NB4 (cell line): ENCODE results near the gene IQCM.

Source experiments
- DNase-seq: peaks from one replicate; pipeline ENCODE4 v3.0.0; 2010; ENCODE audit warnings: low read depth
- H3K4me3 ChIP-seq: one replicate; pipeline ENCODE4 v1.5.1; 2011; ENCODE audit warnings: mild to moderate bottlenecking, low read depth, low read length, moderate library complexity
- CTCF ChIP-seq: IDR thresholded peaks from one replicate; pipeline ENCODE4 v1.5.1; 2012; ENCODE audit warnings: low read depth, low read length
- MAX ChIP-seq: IDR thresholded peaks from 2 replicates; pipeline ENCODE4 v1.6.1; 2011; ENCODE audit warnings: low read depth, low read length
- MYC ChIP-seq: IDR thresholded peaks from 2 replicates; pipeline ENCODE4 v1.6.1; 2011; ENCODE audit warnings: low read depth, low read length
- POLR2A ChIP-seq: IDR thresholded peaks from 2 replicates; pipeline ENCODE4 v1.6.1; 2011; ENCODE audit warnings: mild to moderate bottlenecking; ENCODE audit not compliant: insufficient read length; ENCODE audit errors: extremely low read depth

The IQCM gene

DNA sequence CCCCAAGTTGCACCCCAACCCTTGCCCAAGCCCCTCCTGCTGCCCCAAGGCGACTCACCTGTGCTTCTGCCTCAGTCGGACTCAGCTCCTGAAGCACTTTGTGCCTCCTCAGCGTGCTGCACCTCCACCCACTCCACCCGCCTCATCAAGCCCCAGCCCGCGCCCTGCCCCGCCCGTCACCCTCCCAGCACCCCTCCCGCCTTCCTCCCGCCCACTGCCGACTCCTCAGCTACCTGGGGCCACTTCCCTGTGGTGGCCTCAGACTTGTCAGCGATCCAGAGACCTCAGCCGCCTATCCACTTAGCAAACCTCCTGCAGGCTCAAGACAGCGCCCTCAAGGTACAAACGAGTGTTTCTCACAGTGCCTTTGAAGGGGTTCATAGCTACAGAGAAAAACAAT, 19.6 kb upstream of the IQCM start:
- H3K4me3 ChIP-seq = no peak overlapping the region
- no peak for DNase-seq
- no peak for TF ChIP-seq CTCF
- TF ChIP-seq MYC = no peak
- TF ChIP-seq MAX = no peak
- no peak for TF ChIP-seq POLR2A

DNA sequence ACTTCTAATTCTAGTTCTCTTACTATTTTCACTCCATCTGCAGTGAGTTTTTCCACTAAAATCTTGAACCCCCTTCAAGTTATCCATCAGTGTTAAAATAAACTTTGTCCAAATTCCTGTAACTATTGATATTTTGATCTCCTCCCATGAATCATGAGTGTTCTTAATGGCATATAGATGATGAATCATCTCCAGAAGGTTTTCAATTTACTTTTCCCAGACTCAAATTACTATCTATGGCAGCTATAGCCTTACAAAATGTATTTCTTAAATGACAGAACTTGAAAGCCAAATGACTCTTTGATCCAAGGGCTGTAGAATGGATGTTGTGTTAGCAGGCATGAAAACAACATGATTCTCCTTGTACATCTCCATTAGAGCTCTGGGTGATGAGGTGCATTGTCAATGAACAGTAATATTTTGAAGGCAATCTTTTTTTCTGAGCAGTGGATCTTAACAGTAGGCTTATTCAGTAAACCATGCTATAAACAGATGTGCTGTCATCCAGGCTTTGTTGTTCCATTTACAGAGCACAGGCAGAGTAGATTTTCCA, 16.1 kb upstream of the IQCM start:
- TF ChIP-seq CTCF = no peak
- TF ChIP-seq MYC = no peak
- no peak for TF ChIP-seq MAX
- no peak for TF ChIP-seq POLR2A
- H3K4me3 ChIP-seq = no peak overlapping the region
- DNase-seq = no peak

DNA sequence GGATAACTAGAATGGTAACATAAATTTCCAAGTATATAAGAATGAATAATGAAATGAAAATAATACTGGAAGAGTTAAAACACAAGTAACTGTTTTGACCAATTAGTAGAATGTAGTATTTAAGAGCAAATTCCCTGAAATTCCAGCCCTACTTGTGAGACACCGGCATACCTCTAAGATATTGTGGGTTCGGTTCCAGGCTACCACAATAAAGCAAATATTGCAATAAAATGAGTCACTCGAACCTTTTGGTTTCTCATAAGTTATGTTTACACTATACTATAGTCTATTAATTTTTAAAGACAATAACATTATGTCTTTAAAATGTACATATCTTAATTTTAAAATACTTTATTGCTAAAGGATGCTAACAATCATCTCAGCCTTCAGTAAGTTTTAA, 15.2 kb upstream of the IQCM start:
- DNase-seq = no peak
- TF ChIP-seq POLR2A (no peak), MAX (no peak), CTCF (no peak), MYC (no peak)
- H3K4me3 ChIP-seq = no peak overlapping the region

GRCh38 chr4:149825336-149825735, 9.7 kb upstream of the IQCM start:
- H3K4me3 ChIP-seq = no peak overlapping the region
- no peak for DNase-seq
- TF ChIP-seq POLR2A (no peak), CTCF (no peak), MYC (no peak), MAX (no peak)

- TF ChIP-seq MYC (no peak), POLR2A (no peak), MAX (no peak), CTCF (no peak)
- no peak for DNase-seq
- H3K4me3 ChIP-seq = no peak overlapping the region
These were observed 8.2 kb upstream of the IQCM start for GRCh38 chr4:149823769-149824221.

DNA sequence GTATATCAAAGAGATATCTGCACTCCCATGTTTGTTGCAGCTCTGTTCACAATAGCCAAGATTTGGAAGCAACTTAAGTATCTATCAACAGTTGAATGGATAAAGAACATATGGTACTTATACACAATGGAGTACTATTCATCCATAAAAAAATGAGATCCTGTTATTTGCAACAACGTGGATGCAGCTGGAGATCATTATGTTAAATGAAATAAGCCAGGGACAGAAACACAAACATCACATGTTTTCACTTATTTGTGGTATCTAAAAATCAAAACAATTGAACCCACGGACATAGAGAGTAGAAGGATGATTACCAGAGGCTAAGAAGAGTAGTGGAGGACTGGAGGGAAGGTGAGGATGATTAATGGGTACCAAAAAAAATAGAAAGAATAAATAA, 14.2 kb downstream of the IQCM start:
- no peak overlapping the region for H3K4me3 ChIP-seq
- DNase-seq = no peak
- no peak for TF ChIP-seq MAX
- TF ChIP-seq MYC = no peak
